GM18867 (cell line): ENCODE results near the gene RNF5.
"Not testable (repeated sequence)": the region's sequence is repeated elsewhere in the genome, so short reads cannot be mapped to it uniquely, and the experiment has no call there.

Source experiments
- ATAC-seq: cut with Tn5 transposase; IDR thresholded peaks from one replicate; pipeline ENCODE4 v1.9.1; 2021; ENCODE audit warnings: mild to moderate bottlenecking, moderate library complexity; ENCODE audit not compliant: unreplicated experiment

Gene RNF5

DNA sequence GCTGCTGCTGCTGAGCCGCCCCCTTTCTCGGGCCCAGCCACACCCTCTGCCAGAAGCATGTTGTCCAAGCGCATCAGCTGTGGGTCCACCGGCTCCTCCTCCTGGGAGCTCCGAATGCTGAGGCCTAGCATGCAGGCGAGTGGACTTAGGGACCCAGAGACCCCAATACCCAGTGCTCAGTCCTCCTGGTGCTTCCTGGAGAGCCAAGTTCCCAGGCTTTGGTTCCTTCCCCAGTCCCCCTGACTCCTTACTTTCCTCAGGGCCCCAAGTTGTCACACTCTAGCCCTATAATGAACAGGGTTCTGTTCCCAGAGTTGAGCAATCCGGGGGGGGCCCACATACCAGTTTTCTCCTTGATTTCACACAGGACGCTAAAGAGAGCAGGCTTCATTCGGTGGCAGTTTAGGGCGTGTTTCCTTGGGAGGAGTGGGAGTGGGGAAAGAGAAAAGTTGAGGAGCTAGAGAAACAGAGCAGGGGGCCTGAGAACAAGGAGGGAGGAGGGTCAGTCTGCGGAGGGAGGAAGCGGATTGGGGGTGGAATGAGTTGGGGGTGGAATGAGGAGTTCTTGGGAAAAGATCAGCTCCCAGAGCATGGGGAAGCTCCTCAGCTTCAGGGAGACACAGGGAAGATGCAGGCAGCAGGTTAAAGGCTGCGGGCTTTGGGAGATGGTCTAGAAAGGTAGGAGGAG, 10.3 kb downstream of the RNF5 start:
- no peak for ATAC-seq

DNA sequence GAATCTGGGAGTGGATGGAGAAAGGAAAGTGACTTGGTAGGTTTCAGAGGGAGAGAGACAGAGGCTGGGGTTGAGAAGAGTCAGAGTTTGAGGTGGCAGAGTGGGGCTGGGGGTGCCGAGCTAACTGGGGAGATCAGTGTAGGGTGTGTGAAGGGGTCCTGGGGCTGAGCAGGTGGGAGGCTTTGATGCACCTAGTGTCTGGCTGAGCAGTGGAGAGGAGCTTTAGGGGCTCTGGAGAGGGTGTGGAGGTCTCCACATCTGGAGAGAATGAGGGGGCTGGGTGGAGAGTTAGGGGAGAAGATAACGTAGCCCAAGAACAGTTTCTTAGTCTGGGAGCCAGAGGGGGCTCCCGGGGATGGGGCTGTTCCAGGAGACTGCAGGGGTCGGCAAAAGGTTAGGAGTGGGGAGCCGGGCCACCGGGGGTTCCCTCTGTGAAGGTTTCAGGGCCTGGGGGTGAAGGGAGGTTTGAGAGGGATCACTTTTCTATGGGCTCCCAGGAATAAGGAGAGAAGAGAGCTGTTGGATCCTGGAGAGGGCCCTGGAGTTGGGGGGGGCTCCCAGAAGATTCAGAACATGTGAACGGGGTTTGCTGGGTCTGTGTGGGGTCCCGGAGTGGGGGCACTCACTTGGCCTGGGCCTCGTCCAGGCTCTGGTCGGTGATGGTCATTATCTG, 11.0 kb downstream of the RNF5 start:
- no peak for ATAC-seq

DNA sequence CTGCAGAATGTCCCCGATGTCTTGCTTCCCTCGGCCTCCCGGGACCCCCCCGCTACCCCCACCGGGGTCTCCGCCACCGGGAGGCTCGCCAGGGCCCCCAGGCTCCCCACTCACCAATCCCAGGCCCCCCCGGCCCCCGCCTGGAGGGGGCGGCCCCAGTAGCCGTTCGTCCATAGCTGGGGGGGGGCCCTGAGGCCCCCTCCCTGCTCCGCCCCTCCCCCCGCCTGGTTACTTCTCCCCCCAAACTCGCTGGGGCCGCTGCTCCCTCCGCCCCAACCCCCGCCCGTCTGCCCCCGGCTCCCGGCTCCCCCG, 11.5 kb downstream of the RNF5 start:
- no peak for ATAC-seq

DNA sequence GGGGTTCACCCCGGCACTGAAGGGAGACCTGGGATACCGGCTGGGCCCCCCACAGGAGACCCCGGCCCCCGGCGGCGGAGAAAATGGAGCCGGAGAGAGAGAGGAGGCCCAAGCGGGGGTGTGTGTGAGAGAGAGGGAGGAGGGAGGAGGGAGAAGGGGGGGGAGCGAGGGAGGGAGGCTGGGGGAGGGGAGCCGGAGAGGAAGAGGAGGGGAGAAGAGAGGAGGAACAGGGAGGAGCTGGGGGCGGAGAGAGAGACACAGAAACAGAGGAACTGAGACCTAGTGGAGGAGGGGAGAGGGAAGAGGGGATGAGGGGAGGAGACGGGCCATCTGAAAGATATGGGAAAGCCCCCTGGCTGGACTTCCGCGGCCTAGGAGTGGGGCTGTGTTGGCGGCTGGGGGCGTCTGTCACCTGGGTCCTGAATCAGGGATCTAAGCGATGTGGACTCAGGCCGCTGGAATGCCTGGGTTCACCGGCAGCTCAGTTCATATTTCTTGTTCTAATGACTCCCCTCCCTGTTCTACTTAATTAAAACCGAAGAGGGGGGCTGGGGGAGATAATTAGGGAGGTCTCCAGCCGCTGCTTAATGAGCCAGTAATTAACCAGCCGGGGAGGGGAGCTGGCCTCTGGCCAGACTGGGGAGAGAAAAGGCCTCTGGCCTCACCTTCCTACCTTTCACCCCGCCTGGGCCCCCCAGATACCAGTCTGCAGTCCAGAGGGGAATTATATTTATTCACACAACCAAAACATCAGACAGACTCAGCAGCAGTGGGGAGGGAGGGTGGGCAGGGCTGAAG, 12.0 kb downstream of the RNF5 start, which contains the start of gene PBX2:
TSS of gene PBX2 (minus strand) at position 149 of the 798 bp plus-strand sequence. CDS start 287 bp downstream, outside the sequence.
- peak; percentile 44 for ATAC-seq

DNA sequence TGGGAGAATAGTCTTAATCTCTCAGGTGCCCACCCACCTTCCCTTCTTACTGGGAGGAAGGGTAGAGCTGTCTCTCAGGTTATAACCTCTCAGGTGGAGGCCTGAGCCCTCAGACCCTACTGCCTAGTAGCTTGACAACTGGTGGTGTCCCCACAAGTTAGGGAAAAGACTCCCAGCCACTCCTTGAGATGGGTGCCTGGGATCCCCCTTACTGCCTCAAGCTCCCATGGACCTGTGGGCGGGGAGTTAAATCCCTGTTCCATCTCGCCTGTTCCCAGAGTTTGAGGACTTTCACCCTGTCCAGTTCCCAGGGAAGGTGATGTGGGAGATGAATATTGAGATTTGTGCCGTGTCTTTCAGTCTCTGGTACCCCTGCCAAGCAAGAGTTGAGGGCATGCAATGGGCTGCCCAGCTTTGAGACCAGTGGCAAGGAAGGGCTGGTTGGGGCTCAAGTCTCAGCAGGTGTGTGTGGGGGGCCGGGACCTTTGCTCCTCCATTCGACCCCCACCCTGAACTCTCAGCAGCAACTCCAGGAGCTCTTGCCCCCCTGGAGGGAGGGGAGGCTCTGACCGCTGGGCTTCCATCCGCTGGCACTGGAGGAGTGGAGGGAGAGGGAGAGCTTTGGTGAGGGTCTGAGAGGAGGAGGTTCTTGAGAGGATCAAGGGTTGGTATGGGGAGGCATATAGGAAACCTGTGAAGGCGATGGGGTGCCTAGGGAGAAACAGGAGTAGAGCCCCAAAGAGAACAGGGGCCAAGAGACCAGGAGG, 12.9 kb downstream of the RNF5 start:
- no peak for ATAC-seq

DNA sequence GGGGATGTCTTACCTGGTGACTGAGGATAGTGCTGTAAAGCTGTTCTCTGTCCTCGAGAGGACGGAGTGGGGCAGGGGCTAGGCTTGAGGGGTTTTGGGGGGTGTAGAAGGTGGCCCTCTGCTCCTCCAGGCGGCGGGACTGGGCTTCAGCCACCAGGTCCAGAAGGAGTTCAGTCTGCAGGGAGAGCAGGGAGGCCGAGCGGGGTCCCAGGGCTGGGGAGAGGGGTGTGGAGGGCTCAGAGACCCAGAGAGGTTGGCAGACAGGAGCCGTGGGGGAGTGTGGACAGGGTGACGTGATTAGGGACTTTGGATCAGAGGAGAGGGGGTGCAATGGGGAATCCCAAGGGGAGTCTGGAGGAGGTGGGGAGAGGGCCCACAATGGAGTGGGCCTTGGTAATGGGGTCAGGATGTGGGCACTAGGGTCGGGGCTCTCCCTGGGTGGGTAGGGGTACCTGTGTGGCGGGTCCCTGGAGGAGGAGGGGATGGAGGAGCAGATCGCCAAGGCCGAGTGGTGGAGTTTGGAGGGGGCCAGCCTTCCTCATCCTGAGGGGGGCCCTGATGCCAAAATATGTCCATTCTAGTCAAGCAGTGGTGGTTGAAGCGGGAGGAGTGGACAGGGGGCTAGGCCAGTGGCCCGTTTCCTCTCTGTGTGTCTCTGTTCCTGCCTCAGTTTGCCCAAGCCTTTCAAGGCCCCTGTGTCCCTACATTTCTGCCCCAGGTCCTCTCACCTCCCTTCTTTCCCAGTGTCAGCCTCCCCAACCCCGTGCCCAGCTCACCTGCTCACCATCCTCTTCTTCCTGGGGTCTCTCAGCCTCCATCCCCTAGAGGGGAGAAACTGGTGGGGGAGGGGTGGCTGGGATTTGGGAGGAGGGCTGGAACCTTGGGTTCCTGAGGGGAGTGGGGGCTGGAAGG, 13.7 kb downstream of the RNF5 start:
- no peak for ATAC-seq

DNA sequence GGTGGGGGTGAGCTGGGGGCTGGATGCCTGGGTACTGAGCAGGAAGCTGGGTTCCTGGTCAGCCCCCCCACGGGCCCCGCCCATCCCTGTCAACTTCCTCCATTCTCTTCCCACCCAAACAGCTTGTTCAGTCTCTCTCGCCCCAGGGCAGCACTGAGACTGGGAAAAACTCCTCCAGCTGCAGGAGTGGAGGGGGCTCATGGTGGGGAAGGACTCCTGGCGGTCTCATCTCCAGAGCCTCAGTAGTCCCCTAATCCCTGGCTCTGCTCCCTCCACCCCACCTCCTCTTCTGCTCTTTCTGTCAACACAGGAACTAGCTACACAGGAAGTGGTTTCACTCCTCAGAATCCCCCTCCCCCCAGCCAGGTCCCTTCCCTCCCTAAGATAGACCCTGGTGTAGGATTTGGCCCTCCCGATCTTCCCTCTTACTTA, 14.4 kb downstream of the RNF5 start, which contains the start of gene GPSM3:
TSS of gene GPSM3 (minus strand) at position 36 of the 432 bp plus-strand sequence. CDS start 130 bp downstream, outside the sequence.
- no peak for ATAC-seq

DNA sequence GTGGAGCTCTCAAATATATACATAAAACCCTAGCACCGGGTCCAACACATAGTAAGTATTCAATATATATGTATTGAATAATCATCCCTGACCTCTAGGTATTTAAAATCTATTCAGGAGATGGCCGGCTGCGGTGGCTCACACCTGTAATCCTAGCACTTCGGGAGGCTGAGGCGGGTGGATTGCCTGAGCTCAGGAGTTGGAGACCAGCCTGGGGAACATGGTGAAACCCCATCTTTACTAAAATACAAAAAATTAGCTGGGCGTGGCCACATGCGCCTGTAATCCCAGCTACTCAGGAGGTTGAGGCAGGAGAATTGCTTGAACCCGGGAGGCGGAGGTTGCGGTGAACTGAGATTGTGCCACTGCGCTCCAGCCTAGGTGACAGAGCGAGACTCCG, 14.9 kb downstream of the RNF5 start:
- not testable (repeated sequence) for ATAC-seq

DNA sequence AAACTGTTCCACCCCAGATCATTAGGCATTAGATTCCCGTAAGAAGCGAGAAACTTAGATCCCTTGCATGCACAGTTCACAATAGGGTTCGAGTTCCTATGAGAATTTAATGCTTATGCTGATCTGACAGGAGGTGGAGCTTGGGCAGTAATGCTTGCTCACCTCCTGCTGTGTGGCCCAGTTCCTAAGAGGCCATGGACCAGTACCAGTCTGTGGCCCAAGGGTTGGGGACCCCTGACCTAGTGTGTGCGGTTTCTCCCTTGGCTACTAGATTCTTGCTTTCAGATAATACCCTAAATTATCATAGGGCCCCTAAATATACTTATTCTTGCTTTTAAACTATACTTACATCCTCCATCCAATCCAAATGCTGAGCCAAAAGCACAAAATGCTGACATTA, 16.2 kb downstream of the RNF5 start:
- ATAC-seq, result no peak

DNA sequence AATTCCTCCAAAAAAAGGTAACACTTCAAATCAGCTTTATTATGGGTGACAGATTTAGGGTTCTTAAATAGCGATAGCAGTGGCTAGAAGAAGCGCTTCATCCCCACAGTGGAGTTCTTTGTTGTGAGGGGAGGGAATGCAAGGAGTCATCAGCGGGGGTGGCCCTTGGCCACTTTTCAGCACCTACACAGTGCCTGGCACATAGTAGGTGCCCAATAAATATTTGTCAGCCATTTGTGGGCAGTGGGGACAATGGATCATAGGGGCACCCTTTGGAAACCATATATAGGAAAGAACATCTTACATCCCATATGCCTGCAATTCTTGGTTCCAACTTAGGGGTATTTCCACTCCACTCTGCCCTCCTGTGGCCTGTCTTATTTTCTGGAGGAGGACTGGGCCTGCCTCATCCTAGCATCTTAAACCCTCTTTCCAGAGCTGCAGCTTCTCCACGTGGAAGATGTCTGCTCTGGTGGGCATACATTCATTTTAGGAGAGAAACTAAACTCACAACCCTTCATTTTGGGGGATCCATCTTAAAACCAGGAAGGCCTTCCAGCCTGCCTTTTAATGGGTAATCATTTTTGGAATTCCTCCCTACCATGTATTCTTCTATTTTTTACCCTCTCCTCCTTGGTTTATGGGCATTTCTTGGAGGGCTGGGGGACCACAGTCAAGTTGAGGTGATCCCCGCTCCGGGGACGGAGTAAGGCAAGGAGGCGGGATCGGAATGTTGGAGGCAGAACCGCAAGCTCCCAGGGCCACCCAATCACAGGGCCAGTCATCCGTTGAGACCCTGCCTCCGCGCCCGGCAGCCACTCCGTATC, 16.8 kb downstream of the RNF5 start:
- ATAC-seq, result no peak

DNA sequence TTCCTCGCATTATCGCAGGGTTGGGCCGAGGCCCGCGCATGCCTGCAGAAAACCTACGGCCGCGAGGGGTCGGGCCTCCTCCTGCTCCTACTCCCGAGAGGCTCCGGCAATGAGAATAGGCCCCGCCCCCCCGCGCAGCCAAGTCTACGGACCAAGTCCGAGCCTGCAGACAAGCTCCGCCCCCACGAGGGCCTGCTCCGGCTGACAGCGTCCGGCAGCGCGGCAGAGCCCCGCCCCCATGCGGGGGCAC, 17.4 kb downstream of the RNF5 start:
- peak; percentile 75 for ATAC-seq

DNA sequence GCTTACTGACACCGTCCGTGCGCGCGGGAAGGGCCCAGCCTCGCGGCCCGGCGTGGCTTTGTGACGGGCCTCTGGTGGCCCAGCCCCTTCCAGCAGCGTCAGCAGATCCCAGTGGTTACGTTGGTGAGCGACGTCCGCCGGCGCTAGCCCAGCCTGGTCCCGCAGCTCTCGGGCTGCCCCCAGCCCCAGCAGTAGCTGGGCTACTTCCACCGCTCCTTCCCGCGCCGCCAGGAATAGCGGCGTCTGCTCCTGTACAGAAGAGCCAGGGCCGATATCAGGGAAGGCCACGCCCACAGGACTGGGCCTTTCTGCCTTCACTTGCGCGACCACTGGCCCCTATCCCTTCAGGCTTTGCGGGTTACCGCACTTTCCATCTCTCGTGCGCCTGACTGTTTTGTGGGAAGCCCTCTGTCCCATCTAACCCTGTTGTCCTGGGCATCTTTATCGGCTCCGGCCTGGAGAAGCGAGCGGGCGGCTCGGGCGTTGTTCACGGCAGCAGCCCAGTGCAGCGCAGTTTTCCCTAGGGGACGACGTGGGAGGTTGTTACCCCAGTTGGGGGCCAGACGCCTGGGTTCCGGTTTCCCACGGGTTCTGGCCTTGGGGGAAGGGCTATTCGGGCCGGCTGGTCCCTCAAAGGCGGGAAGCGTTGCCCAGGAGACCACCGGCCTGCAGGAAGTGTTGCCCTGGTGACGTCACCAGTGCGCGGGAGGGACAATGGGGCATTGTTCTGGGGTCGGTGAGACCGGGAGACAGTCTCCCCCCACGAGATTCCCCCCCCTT, 17.9 kb downstream of the RNF5 start:
- peak; percentile 79 for ATAC-seq

DNA sequence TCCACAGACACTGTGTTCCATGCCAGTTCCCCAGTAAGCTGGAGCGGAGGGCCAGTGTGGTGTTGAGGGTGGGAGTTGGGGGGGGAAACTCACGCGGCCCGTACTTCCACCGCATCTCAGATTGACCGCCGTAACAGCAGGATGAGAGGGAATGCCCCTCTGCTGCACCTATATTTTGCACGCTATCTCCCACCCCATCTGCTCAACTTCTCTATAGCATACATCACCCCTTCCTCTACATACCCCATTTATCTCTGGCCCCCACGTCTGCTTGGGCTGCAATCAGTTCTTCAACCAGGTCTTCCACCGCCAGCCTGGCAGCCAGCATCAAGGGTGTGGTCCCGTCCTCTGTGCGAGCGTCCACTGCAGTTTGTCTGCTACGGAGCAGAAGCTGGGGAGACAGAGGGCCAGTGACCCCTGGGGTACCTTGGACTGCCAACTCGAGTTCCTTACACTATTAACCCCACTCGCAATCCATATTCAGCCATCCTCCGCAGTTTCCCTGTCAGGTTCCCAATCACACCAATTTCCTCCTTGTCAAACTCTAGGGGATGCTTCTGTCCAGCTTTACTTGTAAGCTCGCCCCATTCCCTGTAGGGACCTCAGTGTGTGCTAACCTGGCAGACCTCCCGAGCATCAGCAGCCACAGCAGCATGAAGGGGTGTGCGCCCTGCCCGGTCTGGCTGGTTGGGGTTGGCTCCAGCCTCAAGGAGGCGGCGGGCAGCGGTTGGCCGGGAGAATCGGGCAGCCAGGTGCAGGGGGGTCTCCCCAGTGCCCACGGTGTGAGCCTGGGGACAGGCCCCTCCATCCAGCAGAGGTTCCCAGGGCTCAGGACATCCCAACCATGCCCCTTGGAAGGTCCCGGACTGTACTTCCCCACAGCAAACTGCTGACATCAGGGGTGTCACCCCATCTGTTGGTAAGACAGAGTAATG, 18.7 kb downstream of the RNF5 start:
- ATAC-seq, result no peak

DNA sequence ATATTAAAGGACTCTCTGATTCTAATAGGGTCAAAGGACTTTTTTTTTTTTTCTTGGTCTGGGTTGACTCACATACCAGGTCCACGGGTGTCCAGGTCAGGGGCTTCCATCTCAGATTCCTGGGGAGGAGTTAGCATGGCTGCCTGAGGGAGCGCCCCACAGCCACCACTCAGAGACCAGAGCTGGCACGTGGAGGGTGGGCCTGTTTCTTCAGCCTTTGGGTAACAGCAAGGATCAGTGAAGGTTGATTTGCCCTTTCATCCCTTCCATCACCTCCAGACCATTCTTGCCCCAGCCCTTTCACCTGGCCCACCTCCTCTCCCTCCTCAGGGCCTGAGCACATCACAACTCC, 20.1 kb downstream of the RNF5 start:
- no peak for ATAC-seq

DNA sequence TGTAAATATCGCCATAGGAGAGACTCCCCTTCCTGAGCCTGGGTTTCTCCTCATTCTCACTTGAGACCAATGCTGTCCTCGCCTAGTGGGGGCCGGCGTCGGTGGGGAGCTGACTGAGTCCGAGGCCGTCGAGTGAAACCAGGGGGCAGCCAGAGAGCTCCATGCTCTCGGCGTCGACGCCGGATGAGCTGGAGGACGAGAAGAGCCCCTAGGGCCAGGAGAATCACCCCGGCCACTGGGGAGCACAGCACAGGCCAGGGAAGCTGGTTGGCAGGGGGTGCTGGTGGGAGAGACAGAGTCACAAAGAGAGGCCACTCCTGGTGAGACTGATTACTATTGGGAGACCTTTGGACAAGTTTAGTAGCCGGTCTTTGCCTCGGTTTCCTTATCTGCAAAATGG, 20.7 kb downstream of the RNF5 start:
- no peak for ATAC-seq

DNA sequence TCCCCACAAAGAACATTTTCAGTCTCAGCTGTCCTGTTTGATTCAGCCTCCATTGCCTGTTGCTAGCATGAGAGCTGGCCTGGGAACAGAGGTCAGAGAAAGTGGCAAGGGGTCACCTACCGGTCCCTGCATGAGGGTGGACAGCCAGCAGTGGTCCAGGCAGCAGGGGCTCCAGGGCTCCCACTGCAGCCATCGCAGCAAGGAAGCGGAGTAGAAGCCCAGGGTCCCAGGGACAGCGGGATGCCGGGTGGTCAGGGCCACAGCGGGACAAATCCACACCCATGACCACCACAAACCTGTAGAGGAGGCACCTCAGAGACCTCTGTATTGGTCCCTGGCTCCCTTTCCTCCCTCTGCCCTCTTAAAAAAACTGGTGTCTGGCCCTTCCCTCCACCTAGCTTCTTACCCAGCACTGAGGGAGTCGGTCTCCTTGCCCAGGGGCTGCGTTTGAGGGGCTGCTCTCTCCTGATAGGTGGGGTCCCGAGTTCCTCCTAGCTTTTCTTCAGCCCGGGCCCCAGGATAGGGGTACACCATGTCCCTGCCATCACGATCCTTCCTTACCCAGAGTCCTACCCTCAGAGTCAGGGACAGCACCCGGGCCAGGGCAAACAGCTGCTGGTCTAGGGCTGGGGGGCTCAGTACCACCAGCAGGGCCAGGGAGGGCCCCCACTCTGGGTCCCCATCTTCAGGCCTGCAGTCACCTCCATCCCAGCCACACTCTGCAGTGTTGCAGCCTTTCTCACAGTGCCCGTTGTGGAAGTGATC, 22.7 kb downstream of the RNF5 start:
- no peak for ATAC-seq

DNA sequence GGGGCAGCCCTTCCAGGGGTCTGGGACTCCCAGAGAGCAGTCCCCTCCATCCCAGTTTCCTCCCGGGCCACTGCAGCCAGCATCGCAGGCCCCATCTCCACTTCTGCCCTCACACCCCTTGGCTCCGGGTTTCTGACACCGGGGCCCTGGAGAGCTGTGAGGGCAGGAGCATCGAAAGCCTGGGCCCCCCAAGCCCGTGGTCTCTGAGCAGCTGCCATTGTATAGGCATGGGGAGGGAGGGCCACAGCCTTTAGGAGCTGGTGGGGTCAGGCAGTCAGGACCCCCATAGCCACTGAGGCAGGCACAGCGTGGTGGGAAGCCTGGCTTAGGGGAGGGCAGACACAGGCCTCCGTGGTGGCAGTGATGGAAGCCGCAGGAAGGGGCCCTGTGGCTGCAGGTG, 24.0 kb downstream of the RNF5 start:
- no peak for ATAC-seq
